Middle frontal gyrus (tissue), 1 donor: ENCODE measurements around the gene ABCC2.
A peak's percentile ranks its signal among the peaks of the same experiment; 100 is the strongest.
"Not testable (repeated sequence)": the region's sequence is repeated elsewhere in the genome, so short reads cannot be mapped to it uniquely, and the experiment has no call there.

Source experiments
- DNase-seq: peaks from one replicate; pipeline ENCODE4 v3.0.0-alpha.2; 2015; ENCODE audit warnings: low spot score; ENCODE audit errors: extremely low spot score

ABCC2 gene

DNA sequence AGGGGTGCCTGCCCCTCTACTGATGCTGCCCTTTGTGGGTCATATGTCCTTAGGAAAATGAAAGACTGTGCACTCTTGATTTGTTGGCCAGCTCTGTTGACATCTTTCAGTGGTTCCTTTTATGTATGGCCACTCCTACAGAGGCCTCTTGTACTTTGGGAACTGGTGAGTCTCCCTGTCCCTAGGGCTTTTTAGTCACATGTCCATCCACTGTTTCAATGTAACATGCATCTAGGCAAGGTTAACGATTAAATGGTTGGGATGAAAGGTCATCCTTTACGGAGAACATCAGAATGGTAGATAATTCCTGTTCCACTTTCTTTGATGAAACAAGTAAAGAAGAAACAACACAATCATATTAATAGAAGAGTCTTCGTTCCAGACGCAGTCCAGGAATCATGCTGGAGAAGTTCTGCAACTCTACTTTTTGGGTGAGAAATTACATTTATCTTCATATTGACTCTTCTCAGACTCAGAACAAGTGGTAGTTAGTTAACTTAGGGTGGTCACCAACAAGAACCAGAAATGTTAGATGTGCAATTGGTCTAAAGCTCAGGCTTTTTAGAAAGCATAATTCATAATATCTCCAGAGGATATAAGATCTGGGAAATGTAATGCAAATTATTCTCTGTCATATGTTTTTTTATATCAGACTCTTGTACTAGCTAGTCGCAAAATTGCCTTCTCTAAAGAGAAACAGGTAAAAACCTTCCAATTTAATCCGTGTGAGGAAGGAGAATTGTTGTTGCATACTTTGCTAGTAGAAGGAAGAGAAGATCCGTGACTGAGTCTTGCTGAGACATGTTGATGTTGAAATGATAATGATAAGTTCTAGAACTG is at the start of gene ABCC2:
TSS of gene ABCC2 (plus strand) at position 194 of the 840 bp plus-strand sequence. CDS start at position 399, 205 bp downstream.
- no peak for DNase-seq

DNA sequence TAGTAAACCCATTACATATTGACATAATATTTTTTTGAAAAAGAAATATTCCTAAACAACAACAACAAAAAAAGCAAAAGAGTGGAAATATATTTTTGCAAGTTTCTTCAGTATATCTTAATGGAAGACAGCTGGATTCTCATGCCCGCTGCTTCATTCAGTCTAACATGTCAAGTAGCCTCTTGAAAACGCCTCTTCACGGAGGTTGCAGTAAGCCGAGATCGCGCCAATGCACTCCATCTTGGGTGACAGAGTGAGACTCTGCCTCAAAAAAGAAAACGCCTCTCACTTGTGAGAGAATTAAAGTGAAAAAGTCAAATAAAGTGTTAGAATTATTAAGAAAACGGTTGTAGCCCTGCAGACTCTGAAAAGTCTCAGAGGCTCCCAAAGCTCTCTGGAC is 49.1 kb upstream of the ABCC2 start:
- DNase-seq = no peak

- DNase-seq = not testable (repeated sequence)
These were observed 48.3 kb upstream of the ABCC2 start for GRCh38 chr10:99734111-99734510.

- no peak for DNase-seq
These were observed 42.2 kb upstream of the ABCC2 start for GRCh38 chr10:99740260-99740659.

DNA sequence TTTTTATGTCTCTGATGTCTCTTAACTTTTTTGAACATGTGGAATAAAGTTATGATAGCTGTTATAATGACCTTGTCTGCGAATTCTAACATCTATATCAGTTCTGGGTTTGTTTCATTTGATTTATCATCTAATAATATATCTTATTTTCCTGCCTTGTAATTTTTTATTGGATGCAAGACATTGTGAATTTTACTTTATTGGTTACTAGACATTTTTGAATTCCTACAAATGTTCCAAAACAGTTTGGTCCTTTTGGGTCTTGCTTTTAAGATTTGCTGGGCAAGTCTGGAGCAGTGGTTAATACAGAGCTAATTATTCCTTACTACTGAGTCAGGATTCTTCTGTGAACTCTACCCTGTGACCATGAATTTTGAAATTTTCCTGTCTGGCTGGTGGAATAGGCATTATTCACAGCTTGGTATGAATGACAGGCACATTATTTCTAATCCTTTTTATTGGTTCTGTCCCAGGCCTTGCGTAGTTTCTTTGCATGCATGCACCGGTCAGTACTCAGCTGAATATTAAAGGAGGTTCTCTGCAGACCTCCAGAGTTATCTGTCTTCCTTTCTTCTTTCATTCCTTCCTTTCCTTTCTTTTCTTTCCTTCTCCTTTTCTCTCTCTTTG is 41.4 kb upstream of the ABCC2 start:
- DNase-seq = no peak

DNA sequence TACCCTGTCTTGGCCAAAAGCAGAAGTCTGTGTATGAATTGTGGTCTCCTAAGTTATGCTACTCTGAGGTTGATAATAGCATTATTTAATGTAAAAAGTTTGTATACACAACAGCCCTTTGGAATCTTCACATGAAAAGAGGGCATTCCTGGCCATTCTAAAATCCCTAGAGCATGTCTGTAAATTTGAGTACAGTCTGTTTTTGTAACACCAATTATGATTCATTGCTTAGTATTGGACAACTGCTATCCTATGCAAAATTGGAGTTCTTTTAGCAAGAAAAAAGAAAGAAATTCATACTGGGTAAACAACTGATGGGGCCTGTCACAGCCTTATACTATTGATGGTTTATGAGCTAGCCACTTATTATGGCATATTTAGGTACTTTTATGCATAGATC is 40.2 kb upstream of the ABCC2 start:
- no peak for DNase-seq

DNA sequence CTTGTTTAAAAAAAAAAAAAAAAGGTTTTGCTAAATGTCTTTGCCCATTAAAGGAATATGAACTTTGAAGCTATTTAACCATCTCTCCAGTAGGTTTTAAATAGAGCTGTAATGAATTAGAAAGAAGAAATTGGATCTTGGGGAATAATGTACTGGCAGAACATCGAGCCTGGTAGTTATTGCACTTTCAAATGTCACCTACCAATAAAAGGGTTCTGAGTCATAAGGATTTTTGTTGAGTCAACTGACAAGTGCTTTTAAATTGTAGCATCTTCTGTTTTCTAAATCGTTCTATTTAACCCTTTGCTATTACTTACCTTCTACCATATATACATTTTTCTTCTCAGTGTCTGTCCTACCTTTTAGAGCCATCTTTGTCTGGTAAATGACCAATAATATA is 39.7 kb upstream of the ABCC2 start:
- no peak for DNase-seq

GRCh38 chr10:99743841-99744240 is 38.6 kb upstream of the ABCC2 start:
- DNase-seq = no peak

- DNase-seq = not testable (repeated sequence)
These were observed 36.3 kb upstream of the ABCC2 start for GRCh38 chr10:99746166-99746565.

DNA sequence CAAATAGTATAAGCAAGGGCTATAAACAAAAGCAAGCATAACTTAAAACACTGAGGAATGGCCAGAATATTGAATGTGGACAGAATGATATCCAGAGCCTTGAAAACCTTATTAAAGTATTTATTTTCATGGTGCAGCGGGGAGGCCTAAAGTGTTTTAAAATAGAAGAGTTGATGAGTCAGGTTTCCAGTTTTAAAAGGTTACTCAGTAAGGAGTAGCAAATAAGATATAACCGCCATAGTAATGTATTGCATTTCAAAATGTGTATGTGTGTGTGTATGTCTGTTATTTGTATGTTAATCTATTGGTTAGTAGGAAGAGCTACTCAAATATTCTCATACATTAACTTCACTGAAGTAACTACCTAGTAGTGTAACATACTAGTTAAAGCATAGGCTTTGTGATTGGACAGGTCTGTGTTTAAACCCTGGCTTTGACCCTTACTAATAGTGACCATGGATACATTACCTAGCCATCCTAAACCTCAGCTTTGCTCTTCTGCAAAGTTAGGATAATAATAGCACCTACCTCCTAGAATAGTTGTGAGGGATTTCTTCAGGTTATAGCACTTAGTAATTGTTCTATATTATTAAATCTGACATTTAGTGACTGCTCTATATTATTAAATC is 33.5 kb upstream of the ABCC2 start:
- DNase-seq = no peak

- no peak for DNase-seq
These were observed 31.8 kb upstream of the ABCC2 start for GRCh38 chr10:99750641-99751040.

DNA sequence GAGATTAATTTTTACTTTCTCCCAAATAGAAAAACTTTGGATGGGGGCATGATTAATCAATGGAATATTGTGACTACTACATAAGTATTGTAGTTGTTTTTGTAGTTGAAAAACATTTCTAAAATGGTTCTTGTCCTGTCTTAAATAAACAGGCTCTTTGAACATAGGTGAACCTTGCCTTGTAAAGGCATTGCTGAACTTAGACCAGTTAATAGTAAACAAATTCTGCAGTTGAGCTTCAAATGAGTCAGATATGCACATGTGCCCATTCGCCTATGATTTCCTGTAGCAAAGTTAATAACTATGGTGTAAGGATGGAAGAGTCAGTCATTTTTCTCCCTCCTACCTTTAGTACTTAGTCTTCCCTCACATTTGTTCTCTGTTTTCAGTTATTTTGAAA is 27.8 kb upstream of the ABCC2 start:
- DNase-seq = no peak

GRCh38 chr10:99756159-99756558 is 26.3 kb upstream of the ABCC2 start:
- DNase-seq = no peak

DNA sequence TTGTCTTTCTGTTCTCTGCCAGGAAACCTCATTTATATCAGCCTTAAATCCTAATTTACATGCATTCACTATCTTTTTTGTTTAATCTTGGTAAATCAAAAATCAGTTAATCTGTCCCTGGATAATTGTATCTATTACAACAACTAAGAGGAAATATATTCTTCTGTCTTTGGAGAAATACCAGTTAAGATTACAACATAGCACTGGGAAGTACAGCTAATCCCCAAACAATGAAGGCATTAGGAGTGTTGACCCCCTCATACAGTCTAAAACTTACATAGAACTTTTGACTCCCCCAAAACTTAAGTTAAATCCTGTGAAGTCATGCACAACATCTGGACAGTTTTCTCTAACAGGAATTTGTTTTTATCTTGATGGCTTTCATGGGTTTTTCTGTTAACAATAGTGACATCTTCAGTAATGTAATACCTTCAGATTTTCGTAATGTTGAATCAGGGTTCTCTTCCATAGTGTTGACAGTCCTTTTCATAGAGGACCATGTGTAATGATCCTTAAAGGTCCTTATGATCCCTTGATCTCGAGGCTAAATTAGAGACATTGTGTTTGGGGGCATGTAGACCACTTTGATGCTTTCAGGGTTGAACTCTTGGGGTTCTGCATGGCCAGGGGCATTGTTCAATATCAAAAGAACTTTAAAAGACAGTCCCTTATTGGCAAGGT is 24.1 kb upstream of the ABCC2 start:
- DNase-seq = no peak

GRCh38 chr10:99760321-99760720 is 22.1 kb upstream of the ABCC2 start:
- DNase-seq = no peak

DNA sequence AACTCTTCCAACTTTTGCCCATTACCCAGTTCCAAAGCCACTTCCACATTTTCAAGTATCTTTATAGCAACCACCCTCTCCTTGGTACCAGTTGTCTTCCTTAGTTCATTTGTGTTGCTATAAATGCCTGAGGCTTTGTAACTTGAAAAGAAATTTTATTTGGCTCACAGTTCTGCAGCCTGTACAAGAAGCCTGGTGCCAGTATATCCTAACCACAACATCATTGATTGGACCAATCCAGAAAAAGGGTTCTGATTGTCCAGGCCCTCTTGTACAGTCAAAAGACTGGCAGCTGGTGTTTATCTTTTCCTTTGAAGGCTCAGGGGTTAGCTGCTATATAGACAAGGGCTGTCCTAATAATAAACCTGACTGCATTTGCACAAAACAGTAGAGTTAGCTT is 21.1 kb upstream of the ABCC2 start:
- peak; percentile 31 for DNase-seq

DNA sequence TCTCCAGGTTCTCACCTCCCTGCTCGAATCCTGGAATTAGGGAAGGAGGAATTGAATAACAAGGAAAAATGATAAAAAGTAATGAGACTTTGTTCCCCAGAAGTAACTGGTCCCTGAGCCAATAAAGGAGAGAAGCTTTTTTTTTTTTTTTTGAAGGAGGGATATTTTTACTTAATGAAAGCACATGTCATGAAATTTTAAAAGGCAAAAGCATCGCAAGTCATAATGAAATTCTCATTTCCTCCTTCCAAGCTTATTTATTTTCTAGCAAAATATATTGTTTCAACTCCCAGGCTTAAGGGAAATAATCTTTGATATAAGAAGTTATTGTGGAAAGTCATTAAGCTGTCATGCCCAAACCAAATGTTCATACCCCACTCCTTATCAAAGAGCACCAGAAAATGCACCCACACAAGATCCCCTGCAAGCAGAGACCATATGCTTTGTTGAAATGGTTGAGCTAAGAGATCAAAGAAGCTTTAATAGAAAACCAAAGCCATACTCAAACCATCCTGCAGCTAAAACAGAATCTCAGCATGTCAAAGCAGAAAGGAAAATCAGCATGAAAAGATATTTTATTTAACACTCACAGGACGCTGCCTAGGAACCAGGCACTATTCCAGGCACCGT is 16.7 kb upstream of the ABCC2 start:
- no peak for DNase-seq

GRCh38 chr10:99766302-99766681 is 16.1 kb upstream of the ABCC2 start:
- DNase-seq = no peak

GRCh38 chr10:99767901-99768300 is 14.5 kb upstream of the ABCC2 start:
- no peak for DNase-seq

DNA sequence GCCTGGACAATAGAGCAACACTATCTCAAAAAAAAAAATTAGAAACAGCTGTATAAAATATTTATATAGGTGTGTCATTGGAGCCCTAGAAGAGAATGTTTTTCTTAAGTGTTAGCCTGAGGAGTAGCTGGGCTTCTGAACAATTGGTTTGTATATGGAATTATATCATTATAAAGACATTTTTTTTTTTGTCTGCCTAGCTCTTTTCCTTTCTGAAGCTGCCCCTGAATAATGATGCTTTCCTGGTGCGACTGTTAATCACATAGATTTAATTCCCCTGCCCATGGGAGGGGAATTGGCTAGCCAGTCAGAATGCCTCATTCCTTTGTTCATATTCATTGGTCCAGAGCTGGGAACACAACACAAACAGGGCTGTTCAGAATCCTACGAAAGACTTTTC is 13.9 kb upstream of the ABCC2 start:
- DNase-seq = no peak

DNA sequence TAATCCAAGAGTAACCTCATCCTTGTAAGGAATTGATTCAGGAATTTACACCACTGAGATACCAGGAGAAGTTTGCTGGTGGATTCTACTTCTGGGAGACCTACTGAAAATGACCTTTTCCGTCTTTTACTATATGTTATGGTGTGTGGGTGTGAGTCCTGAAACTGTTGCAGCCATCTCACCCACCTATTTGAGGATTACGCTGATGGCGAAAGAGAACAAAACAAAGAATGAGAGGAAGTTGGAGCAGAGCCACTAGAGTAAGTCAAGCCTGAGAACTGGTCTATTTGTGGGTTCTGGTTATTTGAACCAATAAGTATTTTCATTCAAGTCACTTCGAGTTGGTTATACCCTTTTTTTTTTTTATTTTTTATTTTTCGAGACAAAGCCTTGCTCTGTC is 12.7 kb upstream of the ABCC2 start:
- DNase-seq = no peak
